IPS-NIHi11 (cell line): ENCODE measurements around the gene MTMR10.

Experiments
- DNase-seq: peaks from one replicate; pipeline ENCODE4 v3.0.0; 2012; ENCODE audit warnings: mixed read lengths, low spot score

MTMR10 gene

DNA sequence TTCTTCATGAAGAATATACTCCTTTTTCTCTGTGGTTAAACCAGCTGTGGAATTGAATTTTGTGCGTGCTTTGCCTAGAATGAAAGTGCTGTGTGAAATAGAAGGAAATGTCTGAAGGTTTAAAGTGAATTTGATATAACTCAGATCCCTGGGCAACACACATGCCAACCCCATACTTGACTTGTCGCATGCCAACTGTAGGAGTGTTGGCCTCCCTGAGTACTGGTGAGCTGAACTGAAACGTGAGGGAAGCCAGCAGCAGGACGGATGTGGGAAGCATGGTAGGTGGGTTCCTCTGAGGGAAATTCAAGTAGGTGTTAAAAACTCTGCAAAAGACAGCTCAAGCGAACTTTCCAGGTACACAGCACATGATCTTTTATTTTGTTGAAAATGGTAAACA, 73.1 kb downstream of the MTMR10 start:
- no peak for DNase-seq

DNA sequence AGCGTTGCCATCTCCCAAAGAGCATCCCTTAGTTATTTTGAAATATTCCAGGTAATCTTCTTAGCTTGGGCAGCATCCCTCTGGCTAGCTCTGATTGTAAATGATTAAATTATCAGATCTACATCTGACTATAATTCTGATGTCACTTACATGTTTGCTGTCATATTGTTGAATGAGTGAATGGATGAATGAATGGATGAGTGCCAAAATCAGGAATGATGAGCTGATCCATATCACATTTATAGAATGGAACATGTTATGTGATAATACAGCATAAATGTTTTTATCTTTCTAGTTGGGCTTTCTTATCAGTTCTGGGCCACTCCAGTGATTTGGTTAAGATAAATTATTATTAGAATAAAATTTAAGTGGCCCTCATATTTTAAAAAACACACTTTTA, 73.8 kb downstream of the MTMR10 start:
- DNase-seq, result no peak

DNA sequence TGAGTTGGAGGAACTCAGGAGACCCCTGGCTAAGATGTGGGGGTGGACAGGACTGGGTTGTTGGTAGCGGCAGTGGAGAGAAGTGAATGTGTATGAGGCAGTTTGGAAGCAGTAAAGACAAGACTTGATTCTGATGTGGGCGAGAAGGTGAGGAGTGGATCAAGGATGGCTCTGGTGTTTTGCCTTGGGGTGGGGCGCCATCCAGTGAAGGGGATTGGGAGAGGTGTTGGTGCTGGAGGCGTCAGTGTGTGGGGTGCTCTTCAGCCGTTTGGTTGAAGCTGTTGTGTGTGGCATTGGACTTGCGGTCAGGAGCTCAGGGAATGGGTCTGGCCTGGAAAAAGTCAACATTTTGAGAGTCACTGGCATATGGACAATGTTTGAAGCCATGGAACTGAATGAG, 74.4 kb downstream of the MTMR10 start:
- no peak for DNase-seq

DNA sequence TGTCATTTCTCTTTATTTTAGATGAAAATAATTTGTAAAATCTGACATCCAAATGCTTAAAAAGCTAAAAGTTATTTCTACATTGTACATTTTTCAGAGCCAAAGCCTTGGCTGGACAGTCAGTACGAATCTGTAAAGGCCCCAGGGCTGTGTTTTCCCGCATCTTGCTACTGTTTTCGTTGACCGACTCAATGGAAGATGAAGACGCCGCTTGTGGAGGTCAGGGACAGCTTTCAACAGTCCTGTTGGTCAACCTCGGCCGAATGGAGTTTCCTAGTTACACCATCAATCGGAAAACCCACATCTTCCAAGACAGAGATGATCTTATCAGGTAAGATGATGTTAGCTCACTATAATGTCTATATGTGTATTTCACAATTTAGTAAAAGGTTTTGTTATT, 77.7 kb downstream of the MTMR10 start:
- DNase-seq, result no peak

DNA sequence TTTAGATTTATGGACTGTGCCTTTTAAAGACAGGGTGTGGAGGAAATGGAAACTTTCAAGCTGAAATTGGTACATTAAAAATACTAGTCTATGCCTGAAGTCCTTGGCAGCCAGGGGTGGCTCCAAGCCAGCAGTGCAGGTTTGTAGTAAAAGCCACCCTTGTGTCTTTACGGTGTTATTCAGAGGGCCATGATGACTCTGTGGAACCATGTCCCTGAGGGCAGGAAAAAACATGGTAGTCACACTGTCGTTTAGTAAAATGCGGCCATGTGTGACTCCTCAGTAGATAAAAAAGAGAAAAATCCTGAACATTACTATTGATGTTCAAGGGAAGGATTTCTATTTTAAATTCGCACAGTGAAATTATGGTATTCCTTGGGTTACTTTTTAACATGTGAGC, 85.1 kb downstream of the MTMR10 start:
- DNase-seq, result no peak

DNA sequence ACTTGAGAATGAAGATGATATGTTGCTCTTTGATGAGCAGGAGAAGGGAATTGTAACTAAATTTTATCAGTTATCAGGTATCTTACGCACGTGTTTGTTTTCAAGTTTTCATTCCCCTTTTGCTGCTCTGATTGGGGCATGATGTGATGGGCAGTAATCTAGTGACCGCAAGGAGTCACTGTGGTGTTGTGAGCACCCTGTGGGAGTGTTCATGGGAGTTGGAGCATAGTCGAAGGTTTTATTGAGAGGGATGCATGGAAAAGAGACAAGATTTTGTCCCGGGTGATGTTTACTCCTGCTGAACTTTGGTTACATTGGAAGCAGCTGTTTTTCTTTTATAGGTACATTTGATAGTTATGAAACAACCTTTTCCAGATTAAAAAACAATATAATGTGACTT, 85.6 kb downstream of the MTMR10 start:
- DNase-seq, result no peak

DNA sequence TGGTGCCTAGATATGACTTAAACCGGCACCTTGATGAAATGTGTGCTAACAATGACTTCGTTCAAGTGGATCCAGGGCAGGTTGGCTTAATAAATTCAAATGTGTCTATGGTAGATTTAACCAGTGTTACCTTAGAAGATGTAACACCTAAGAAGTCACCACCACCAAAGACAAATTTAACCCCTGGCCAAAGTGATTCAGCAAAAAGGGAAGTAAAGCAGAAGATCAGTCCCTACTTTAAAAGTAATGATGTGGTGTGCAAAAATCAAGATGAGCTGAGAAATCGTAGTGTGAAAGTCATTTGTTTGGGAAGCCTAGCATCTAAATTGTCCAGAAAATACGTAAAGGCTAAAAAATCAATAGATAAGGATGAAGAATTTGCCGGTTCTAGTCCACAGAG, 86.6 kb downstream of the MTMR10 start:
- no peak for DNase-seq

DNA sequence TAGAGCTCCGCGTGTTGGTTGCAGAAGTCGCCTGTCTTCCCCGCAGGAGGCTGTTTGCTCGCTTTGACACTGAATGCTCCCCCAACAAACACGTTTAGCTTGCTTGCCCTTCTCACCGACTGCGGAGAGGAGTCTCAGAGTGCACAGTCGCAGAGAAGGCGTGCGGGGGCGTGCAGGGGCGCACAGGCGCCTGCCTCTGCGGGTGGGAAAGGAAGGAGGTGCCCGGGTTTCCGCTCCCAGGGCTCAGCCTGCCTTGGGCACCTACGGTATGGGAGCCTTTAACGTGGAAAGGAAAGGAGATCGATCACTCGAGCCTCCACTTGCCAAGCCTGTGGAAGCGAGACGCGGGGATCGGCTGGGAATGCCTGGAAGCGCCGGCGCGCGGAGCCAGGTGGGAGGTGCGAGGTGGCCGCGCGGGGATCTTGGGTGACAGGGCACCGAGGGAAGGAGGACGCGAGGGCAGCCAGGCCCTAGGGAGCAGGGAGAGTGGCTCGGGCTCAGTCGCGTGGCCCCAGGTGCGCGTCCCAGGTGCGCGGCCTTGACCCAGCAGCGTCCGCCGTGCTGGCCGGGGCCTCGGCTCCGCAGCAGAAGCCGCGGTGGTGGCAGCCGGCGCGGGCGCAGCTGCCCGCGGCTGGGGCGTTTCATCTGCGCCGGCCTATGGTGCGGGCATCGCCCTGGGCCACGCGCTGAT, 87.8 kb downstream of the MTMR10 start, which contains the start of gene FAN1:
FAN1 (plus strand) TSS at position 419 of the 691 bp plus-strand sequence. CDS start 749 bp downstream, outside the sequence.
- DNase-seq, result peak; percentile 90

DNA sequence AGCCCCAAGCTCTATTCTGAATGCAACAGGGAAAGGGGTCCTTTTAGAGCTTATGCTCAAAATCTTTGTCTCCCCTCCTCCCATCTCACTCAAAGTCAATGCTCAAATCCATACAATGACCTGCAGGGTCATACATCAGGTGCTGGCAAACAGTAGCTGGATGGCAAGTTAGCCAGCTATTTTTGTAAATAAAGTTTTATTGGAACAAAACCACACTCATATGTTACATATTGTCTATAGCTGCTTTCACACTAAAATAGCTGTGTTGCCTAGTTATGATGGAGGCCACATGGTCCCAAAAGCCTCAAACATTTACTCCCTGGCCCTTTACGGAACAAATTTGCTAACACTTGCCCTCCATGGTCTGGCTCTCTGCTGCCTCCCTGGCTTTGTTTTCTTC, 89.5 kb downstream of the MTMR10 start:
- no peak for DNase-seq

DNA sequence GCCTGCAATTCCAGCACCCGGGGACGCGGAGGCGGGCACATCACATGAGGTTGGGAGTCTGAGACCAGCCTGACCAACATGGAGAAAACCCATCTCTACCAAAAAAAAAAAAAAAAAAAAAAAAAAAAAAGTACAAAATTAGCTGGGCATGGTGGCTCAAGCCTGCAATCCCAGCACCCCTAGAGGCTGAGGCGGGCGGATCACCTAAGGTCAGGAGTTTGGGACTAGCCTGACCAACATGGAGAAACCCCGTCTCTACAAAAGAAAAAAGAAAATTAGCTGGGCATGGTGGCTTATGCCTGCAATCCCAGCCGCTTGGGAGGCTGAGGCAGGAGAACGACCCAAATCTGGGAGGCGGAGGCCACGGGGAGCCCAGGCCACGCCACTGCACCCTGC, 95.2 kb downstream of the MTMR10 start:
- no peak for DNase-seq

DNA sequence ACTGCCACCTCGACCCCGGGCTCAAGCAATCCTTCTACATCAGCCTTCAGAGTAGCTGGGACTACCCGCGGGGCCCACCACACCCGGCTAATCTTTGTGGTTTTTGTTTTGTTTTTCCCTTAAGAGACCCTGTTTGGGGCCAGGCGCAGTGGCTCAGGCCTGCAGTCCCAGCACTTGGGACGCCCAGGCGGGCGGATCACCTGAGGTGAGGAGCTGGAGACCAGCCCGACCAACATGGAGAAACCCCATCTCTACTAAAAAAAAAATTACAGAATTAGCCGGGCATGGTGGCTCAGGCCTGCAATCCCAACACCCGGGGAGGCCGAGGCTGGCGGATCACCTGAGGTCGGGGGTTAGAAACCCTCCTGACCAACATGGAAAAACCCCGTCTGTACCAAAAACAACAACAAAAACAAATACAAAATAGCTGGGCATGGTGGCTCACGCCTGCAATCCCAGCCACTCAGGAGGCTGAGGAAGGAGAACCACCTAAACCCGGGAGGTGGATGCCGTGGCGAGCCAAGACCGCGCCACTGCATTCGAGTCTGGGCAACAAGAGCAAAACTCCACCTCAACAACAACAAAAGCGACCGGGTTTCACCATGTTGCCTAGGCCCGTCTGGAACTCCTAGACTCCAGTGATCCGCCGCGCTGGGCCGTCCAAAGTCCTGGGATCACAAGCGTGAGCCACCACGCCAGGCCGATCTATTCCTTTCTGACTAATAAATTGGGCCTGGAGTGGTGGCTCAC, 95.8 kb downstream of the MTMR10 start:
- DNase-seq, result no peak

DNA sequence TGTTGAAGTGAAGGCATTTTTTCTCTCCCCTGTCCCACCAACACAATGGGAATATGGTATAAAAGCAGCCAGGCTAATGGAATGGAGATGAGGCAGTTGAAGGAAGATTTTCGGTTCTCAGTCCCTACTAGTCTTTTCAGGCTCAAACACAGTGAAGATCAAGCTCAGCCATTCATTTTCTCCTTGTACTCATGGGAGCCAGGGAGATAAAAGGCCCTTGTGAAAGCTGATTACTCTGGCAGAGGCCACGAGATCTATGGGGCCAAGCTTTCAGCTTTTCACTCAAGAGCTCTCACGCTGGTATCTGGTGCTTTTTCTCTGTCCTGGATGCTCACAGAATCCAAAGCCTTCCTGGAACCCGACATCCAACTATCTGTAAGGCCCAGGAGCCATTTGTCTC, 102.2 kb downstream of the MTMR10 start:
- no peak for DNase-seq
